H1 (cell line): Measurements from ENCODE around the gene CYRIA. TPM values are rescaled to one million over a fixed set of nuclear protein-coding genes. Genes with fewer than 3 reads are reported as not detected.

Experiments
- CTCF ChIA-PET: fragments of 300-600 bp; sonication (Branson Sonifier 250); formaldehyde crosslinking; loops from one replicate; lab custom pipeline; 2021; ENCODE audit not compliant: partially characterized antibody; lab: Charles Lee
- POLR2A ChIA-PET: fragments of 300-600 bp; sonication (Branson Sonifier 250); formaldehyde crosslinking; loops from one replicate; lab custom pipeline; 2021; ENCODE audit warnings: inconsistent platforms; ENCODE audit not compliant: partially characterized antibody; lab: Charles Lee
- DNase-seq, 2 experiments: peaks; one replicate each; pipeline versions ENCODE4 v3.0.0 to v3.0.0-alpha.2; 2010 to 2022; ENCODE audit warnings: low spot score in 2 of 2, low read depth in 1 of 2, mixed read lengths in 1 of 2
- FAIRE-seq: peaks from 2 replicates; lab custom pipeline; 2011; peaks lifted over from hg19 to GRCh38; lab: Jason Lieb, UNC
- H2AFZ ChIP-seq: 2 replicates; pipeline ENCODE4 v1.8.1; 2012; ENCODE audit warnings: low read length, inconsistent platforms
- H2AK5ac ChIP-seq: 2 replicates; pipeline ENCODE4 v1.6.1; 2013; ENCODE audit warnings: low read depth, low read length
- H2BK120ac ChIP-seq: replicated peaks from 2 replicates; pipeline ENCODE3; 2013; ENCODE audit warnings: low read depth, low read length, inconsistent platforms
- H2BK12ac ChIP-seq: 2 replicates; pipeline ENCODE4 v1.6.1; 2013; ENCODE audit warnings: low read depth, low read length
- H2BK15ac ChIP-seq: 2 replicates; pipeline ENCODE4 v1.6.1; 2013; ENCODE audit warnings: low read length
- H2BK20ac ChIP-seq: 2 replicates; pipeline ENCODE4 v1.6.1; 2013; ENCODE audit warnings: low read length
- H2BK5ac ChIP-seq: 2 replicates; pipeline ENCODE4 v1.6.1; 2013; ENCODE audit warnings: low read depth, low read length
- H3K14ac ChIP-seq: 2 replicates; pipeline ENCODE4 v1.6.1; 2013; ENCODE audit warnings: inconsistent platforms; ENCODE audit not compliant: insufficient read length
- H3K18ac ChIP-seq: 2 replicates; pipeline ENCODE4 v1.6.1; 2013; ENCODE audit warnings: low read length; ENCODE audit errors: extremely low read depth
- H3K23ac ChIP-seq: 2 replicates; pipeline ENCODE4 v1.6.1; 2013; ENCODE audit warnings: inconsistent platforms; ENCODE audit not compliant: insufficient read length
- H3K23me2 ChIP-seq: 2 replicates; pipeline ENCODE4 v1.6.1; 2013; ENCODE audit warnings: low read depth, low read length
- H3K27ac ChIP-seq: 2 replicates; pipeline ENCODE4 v1.6.1; 2011; ENCODE audit warnings: low read depth, low read length, inconsistent platforms
- H3K27me3 ChIP-seq, 4 experiments: replicated peaks in 1 of 4; 1 replicate in 1 of 4; 2 replicates in 3 of 4; pipeline versions ENCODE4 v1.6.1 to v1.8.1; 2011 to 2013; ENCODE audit warnings: low read length in 3 of 4, mild to moderate bottlenecking in 3 of 4, inconsistent platforms in 2 of 4, mixed read lengths in 2 of 4, moderate library complexity in 1 of 4; ENCODE audit not compliant: control insufficient read depth in 3 of 4, insufficient read depth in 3 of 4; ENCODE audit errors: extremely low read depth in 1 of 4
- H3K36me3 ChIP-seq, 4 experiments: 2 replicates each; pipeline versions ENCODE4 v1.6.1 to v1.8.1; 2011 to 2013; ENCODE audit warnings: mild to moderate bottlenecking in 4 of 4, low read length in 3 of 4, moderate library complexity in 2 of 4, control low read depth in 1 of 4, inconsistent platforms in 1 of 4; ENCODE audit not compliant: insufficient read depth in 4 of 4, control insufficient read depth in 2 of 4
- H3K4ac ChIP-seq: replicated peaks from 2 replicates; pipeline ENCODE3; 2013; ENCODE audit warnings: low read length, low read depth, mixed read lengths, inconsistent platforms; ENCODE audit not compliant: insufficient read length
- H3K4me1 ChIP-seq, 4 experiments: replicated peaks in 1 of 4; 1 replicate in 1 of 4; 2 replicates in 3 of 4; pipeline versions ENCODE4 v1.6.1 to v1.8.1; 2011 to 2013; ENCODE audit warnings: low read length in 3 of 4, inconsistent platforms in 2 of 4, mixed read lengths in 1 of 4; ENCODE audit not compliant: insufficient read depth in 4 of 4, control insufficient read depth in 3 of 4
- H3K4me2 ChIP-seq, 2 experiments: 2 replicates each; pipeline versions ENCODE4 v1.6.1 to v1.8.1; 2011 to 2013; ENCODE audit warnings: low read depth in 2 of 2, low read length in 2 of 2, control low read depth in 1 of 2, inconsistent platforms in 1 of 2, mild to moderate bottlenecking in 1 of 2; ENCODE audit not compliant: insufficient read depth in 1 of 2
- H3K4me3 ChIP-seq, 4 experiments: fragments of 200-600, 300-600 bp in 1 of 4; sonication (generic), shearing (Covaris generic), sonication (Bioruptor Twin) in 1 of 4; 2 replicates each; pipeline versions ENCODE4 v1.5.1 to v1.8.1; 2011 to 2016; ENCODE audit warnings: low read length in 4 of 4, low read depth in 3 of 4, control low read depth in 2 of 4, inconsistent platforms in 2 of 4, mild to moderate bottlenecking in 2 of 4, mixed read lengths in 1 of 4, moderate library complexity in 1 of 4; ENCODE audit not compliant: insufficient read depth in 2 of 4; ENCODE audit errors: extremely low read depth in 1 of 4
- H3K56ac ChIP-seq: replicated peaks from 2 replicates; pipeline ENCODE3; 2013; ENCODE audit warnings: low read depth, mild to moderate bottlenecking, mixed read lengths, low read length, inconsistent platforms; ENCODE audit not compliant: insufficient read length
- H3K79me1 ChIP-seq: 2 replicates; pipeline ENCODE4 v1.6.1; 2013; ENCODE audit warnings: low read depth, low read length, control low read depth
- H3K79me2 ChIP-seq, 2 experiments: 2 replicates each; pipeline versions ENCODE4 v1.6.1 to v1.8.1; 2012 to 2013; ENCODE audit warnings: low read length in 2 of 2, mild to moderate bottlenecking in 2 of 2, inconsistent platforms in 1 of 2; ENCODE audit not compliant: insufficient read depth in 2 of 2, control insufficient read depth in 1 of 2
- H3K9ac ChIP-seq, 4 experiments: replicated peaks in 1 of 4; 1 replicate in 1 of 4; 2 replicates in 3 of 4; pipeline versions ENCODE4 v1.6.1 to v1.8.1; 2011 to 2013; ENCODE audit warnings: low read depth in 3 of 4, low read length in 3 of 4, control low read depth in 2 of 4, mild to moderate bottlenecking in 2 of 4, moderate library complexity in 2 of 4, inconsistent platforms in 1 of 4; ENCODE audit errors: extremely low read depth in 1 of 4
- H3K9me3 ChIP-seq, 2 experiments: 2 replicates each; pipeline versions ENCODE4 v1.6.1 to v1.8.1; 2012 to 2013; ENCODE audit warnings: mild to moderate bottlenecking in 2 of 2, moderate library complexity in 2 of 2, control low read depth in 1 of 2, inconsistent platforms in 1 of 2, low read depth in 1 of 2, low read length in 1 of 2, mixed read lengths in 1 of 2; ENCODE audit not compliant: insufficient read depth in 2 of 2
- H4K20me1 ChIP-seq, 2 experiments: replicated peaks in 1 of 2; 2 replicates each; pipeline versions ENCODE3 to v1.8.1; 2011 to 2013; ENCODE audit warnings: inconsistent platforms in 2 of 2, low read length in 2 of 2, mild to moderate bottlenecking in 1 of 2; ENCODE audit not compliant: insufficient read depth in 2 of 2, control insufficient read depth in 1 of 2
- H4K5ac ChIP-seq: 2 replicates; pipeline ENCODE4 v1.6.1; 2013; ENCODE audit warnings: low read length, low read depth, mixed read lengths, inconsistent platforms; ENCODE audit not compliant: insufficient read length
- H4K8ac ChIP-seq: 2 replicates; pipeline ENCODE4 v1.8.0; 2013; ENCODE audit warnings: mild to moderate bottlenecking, moderate library complexity, low read length, inconsistent platforms; ENCODE audit not compliant: insufficient read depth; ENCODE audit errors: extremely low read depth
- H4K91ac ChIP-seq: replicated peaks from 2 replicates; pipeline ENCODE3; 2013; ENCODE audit warnings: low read length, mixed read lengths, inconsistent platforms; ENCODE audit not compliant: insufficient read length
- BRCA1 ChIP-seq: IDR thresholded peaks from 2 replicates; pipeline ENCODE4 v1.6.1; 2012; ENCODE audit warnings: low read depth, low read length, improper control_type of control experiment
- EP300 ChIP-seq, 2 experiments: IDR thresholded peaks; 1 replicate in 1 of 2; 2 replicates in 1 of 2; pipeline ENCODE4 v1.6.1; 2011 to 2012; ENCODE audit warnings: low read depth in 2 of 2, low read length in 2 of 2, mild to moderate bottlenecking in 2 of 2, borderline replicate concordance in 1 of 2, inconsistent platforms in 1 of 2, moderate library complexity in 1 of 2
- FOSL1 ChIP-seq: IDR thresholded peaks from 2 replicates; pipeline ENCODE4 v1.6.1; 2011; ENCODE audit warnings: mild to moderate bottlenecking, low read depth, low read length, moderate library complexity; ENCODE audit not compliant: insufficient read depth
- JUND ChIP-seq: IDR thresholded peaks from 2 replicates; pipeline ENCODE4 v1.6.1; 2011; ENCODE audit warnings: mild to moderate bottlenecking, improper control_type of control experiment, low read length
- KDM5A ChIP-seq: fragments of 200-600 bp; IDR thresholded peaks from 2 replicates; pipeline ENCODE4 v1.7.1; 2012; ENCODE audit warnings: mild to moderate bottlenecking, low read length, inconsistent platforms, mixed read lengths
- MAFK ChIP-seq: IDR thresholded peaks from 2 replicates; pipeline ENCODE4 v1.6.1; 2012; ENCODE audit warnings: low read depth, mild to moderate bottlenecking, improper control_type of control experiment, low read length
- POLR2A ChIP-seq, 2 experiments: IDR thresholded peaks; 1 replicate in 1 of 2; 2 replicates in 1 of 2; pipeline ENCODE4 v1.6.1; 2011; ENCODE audit warnings: low read depth in 2 of 2, low read length in 2 of 2, mild to moderate bottlenecking in 2 of 2; ENCODE audit errors: control extremely low read depth in 1 of 2
- SAP30 ChIP-seq: fragments of 300-600 bp; sonication (generic); IDR thresholded peaks from 2 replicates; pipeline ENCODE4 v1.7.1; 2012; ENCODE audit warnings: low read length, moderate library complexity, mild to moderate bottlenecking, inconsistent platforms; ENCODE audit not compliant: insufficient read depth, insufficient replicate concordance
- SIN3A ChIP-seq, 2 experiments: IDR thresholded peaks in 1 of 2; conservative IDR thresholded peaks in 1 of 2; 2 replicates each; pipeline ENCODE4 v1.6.1; 2011 to 2012; ENCODE audit warnings: low read length in 2 of 2, improper control_type of control experiment in 1 of 2, low read depth in 1 of 2, mild to moderate bottlenecking in 1 of 2
- SP1 ChIP-seq: IDR thresholded peaks from 2 replicates; pipeline ENCODE4 v1.6.1; 2011; ENCODE audit warnings: low read depth, low read length
- WGBS, 2 experiments: shearing (Covaris generic) in 1 of 2; methylation state at CpG; one replicate each; pipeline versions ENCODE4 v1.1.6 to v1.1.7; 2013 to 2015; ENCODE audit warnings: low lambda C conversion rate in 2 of 2, mixed read lengths in 2 of 2, inconsistent platforms in 1 of 2, low coverage in 1 of 2, missing lambda C conversion rate in 1 of 2; ENCODE audit not compliant: insufficient replicate concordance in 2 of 2, insufficient coverage in 1 of 2, insufficient read length in 1 of 2; ENCODE audit errors: extremely low coverage in 1 of 2, missing lambda C conversion rate in 1 of 2; 5-methylcytosine and 5-hydroxymethylcytosine counted together
- polyA plus RNA-seq, 7 experiments: library from polyadenylated mRNA; depleted of rRNA in 3 of 7; stranded (reverse) in 5 of 7; unstranded in 2 of 7; fragments of >200 nt in 5 of 7; fragments of 200-250 nt in 2 of 7; gene quantifications; 1 replicate in 5 of 7; 2 replicates in 1 of 7; 4 replicates in 1 of 7; pipeline versions ENCODE4 v1.2.1 to v1.2.3, GENCODE V29; 2011 to 2013; ENCODE audit warnings: missing spikeins in 2 of 7, mixed read lengths in 2 of 7
- total RNA-seq: library from RNA; stranded (reverse); fragmentation: NEBNext Ultra II Directional; extraction: Animal tissue kit (Norgen Biotek cat#: 25700); gene quantifications from 2 replicates; pipeline ENCODE4 v1.2.1, GENCODE V29; 2021
- TF ChIP-seq, protein P1 (sequence below): IDR thresholded peaks from 2 replicates; pipeline ENCODE4 v1.6.1; 2012; ENCODE audit warnings: inconsistent platforms

Gene CYRIA
- total and polyA plus RNA-seq, 2 of the 8 experiments (the other 6 are each of a cell fraction or from before 2014, with no cell fraction given), result 1.5 to 9.8 TPM

DNA sequence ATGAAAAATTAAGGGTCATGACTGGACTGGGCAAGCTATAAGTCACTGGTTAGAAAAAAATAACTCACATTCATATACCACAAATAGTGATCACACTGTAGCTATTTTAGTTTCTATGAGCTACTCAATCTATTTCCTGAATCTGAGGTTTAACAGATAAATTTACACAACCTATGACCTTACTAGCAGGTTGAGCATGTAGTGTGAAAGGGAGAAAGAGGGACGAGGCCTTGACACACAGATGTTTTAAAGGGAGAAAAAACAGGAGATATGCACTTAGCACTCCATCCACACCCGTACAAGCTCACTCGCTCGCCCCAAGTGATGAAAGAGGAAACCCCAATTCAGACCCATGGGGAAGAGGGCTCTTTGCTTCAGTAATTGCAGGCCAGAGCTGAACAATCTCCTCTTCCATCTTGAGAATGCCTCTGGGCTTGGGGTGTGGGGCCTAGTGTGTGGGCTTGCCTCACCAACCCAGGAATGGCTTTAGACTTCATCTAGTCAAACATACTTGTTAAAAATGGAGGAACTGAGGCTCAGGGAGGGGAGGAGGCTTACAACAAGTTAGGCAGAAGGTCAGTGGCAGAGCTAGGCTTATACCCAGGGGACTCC lies 10.7 kb downstream of the CYRIA start:
- Histone ChIP-seq H3K27ac (no peak overlapping the region), H3K4me1 (peaks cover 0 to 3% (median 0%) of the 10 kb centered on the region in 4 experiments; a peak in 4 of 7 replicates)

More for the DNA sequence above, 10.7 kb downstream of the CYRIA start:
- no peak overlapping the region for H2AFZ ChIP-seq
- no peak overlapping the region for H3K56ac ChIP-seq
- 0 out of 2 replicates have a peak overlapping the region, but pooled peaks have one; percentile 53 for H2BK15ac ChIP-seq
- no peaks in the 10 kb centered on the region for H4K20me1 ChIP-seq
- FAIRE-seq (no peak), DNase-seq (peak in 1 of 2 experiments; percentile 11)
- H2BK120ac ChIP-seq, result no peak overlapping the region
- no peak overlapping the region for H2AK5ac ChIP-seq
- H2BK5ac ChIP-seq, result peak overlapping the region; percentile 27; the same call in 1 of the 2 replicates
- H2BK12ac ChIP-seq, result peak overlapping the region; percentile 52; the same call in 1 of the 2 replicates
- H3K23ac ChIP-seq, result no peak overlapping the region
- CTCF ChIA-PET, result interaction anchor here (0.6 to 4.1 kb wide), 7 partner anchors 9 to 401 kb away, joined by 3 to 15 read pairs (median 5); no protein-coding TSS in a partner anchor
- POLR2A ChIA-PET, result interaction anchor here (1.1 kb wide), 1 partner anchor 12 kb away, joined by 4 read pairs; no protein-coding TSS in a partner anchor
- H3K23me2 ChIP-seq, result peaks cover 2% of the 10 kb centered on the region; the same call in 1 of the 2 replicates
- no peak overlapping the region for H3K4ac ChIP-seq
- 0 out of 2 replicates have a peak, but pooled peaks cover 2% of the 10 kb centered on the region for H3K79me1 ChIP-seq
- no peak for TF ChIP-seq JUND
- no peak for TF ChIP-seq SAP30
- no peak for TF ChIP-seq POLR2A (IDR thresholded peaks at IDR 0.05; ENCODE audit: control extremely low read depth in 1 of 2, low read depth in 2 of 2, low read length in 2 of 2)
- TF ChIP-seq FOSL1, result no peak
- no peak for TF ChIP-seq SP1
- no peak for TF ChIP-seq SIN3A (conservative IDR thresholded peaks at IDR 0.05 in 1 of 2, IDR thresholded peaks at IDR 0.05 in 1 of 2; ENCODE audit: low read depth in 1 of 2, low read length in 2 of 2)
- no peak for TF ChIP-seq BRCA1
- TF ChIP-seq, protein P1, sequence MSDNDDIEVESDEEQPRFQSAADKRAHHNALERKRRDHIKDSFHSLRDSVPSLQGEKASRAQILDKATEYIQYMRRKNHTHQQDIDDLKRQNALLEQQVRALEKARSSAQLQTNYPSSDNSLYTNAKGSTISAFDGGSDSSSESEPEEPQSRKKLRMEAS, result no peak
- TF ChIP-seq MAFK, result no peak
- no peak for TF ChIP-seq EP300 (IDR thresholded peaks at IDR 0.05; ENCODE audit: borderline replicate concordance in 1 of 2, low read depth in 2 of 2, low read length in 2 of 2)
- no peak for TF ChIP-seq KDM5A
- H3K4me2 ChIP-seq, result no peak overlapping the region
- peak overlapping the region; percentile 52 for H4K91ac ChIP-seq
- H3K36me3 ChIP-seq, result no peaks in the 10 kb centered on the region
- no peak overlapping the region for H3K4me3 ChIP-seq
- H3K14ac ChIP-seq, result no peak overlapping the region
- H3K9ac ChIP-seq, result no peak overlapping the region
- no peak overlapping the region for H4K5ac ChIP-seq
- no peak overlapping the region for H2BK20ac ChIP-seq
- H3K18ac ChIP-seq, result no peak overlapping the region
- WGBS, 2 experiments, result 96% methylated on average over 4 of the region's 4 CpGs; no CpG with 5 or more reads in 1 of the 2 experiments
- no peaks in the 10 kb centered on the region for H3K27me3 ChIP-seq
- H4K8ac ChIP-seq, result no peak overlapping the region
- H3K9me3 ChIP-seq, result no peaks in the 10 kb centered on the region
- no peaks in the 10 kb centered on the region for H3K79me2 ChIP-seq
